Amygdala (tissue), 56 donors: ENCODE results near the gene RNFT2.

ENCODE experiments used
- DNase-seq, 56 donors: peaks; one replicate each; lab custom pipeline; 2025; lab: John Stamatoyannopoulos, UW

Gene RNFT2

DNA sequence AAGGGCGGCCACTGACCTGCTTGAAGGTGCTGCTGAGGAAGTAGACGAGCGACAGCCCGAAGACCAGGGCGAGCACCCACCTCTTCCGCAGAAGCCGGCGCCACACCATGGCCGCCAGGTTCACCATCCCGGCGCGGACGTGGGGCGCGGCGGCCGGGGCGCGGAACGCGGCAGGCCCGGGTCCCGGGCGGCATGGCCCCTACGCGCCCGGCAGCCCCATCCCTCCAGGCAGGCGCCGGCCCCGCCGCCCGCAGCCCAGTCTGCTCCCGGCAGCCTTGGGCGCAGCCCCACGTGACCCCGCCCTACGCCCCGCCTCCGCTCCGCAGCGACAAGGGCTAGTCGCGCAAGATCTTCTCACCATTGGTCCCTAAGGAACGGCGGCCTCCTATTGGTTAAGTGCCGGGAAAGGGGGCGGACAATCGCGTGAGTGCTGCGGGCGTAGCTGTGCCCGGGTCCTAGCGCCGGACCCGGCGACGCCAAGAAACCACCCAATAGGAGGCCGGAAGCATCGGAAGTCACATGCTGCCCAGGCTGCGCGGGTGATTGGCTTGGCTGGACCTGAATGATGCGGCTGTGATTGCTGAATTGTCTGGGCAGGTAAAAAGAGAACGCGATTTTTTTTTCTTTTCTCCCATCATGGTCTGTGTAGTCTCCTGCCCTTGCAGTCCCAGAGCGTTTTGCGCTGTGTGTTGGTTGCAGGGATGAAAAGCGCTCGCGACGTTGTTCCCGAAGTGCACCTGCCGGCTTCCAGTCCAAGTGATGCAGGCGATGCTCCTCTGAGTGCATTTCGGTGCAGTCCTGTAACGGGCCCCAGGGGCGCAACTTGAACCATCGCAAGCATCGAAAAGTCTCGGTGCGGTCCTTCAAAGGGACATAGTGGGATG lies at the start of gene RNFT2, which contains the start of gene SPRING1:
Gene RNFT2, plus strand, starts transcription at position 542 of the 884 bp plus-strand sequence. CDS start 2,183 bp downstream, outside the sequence.
Gene SPRING1, minus strand, starts transcription at position 296 of the 884 bp plus-strand sequence. Its CDS starts 169 bp downstream, at position 127.
- DNase-seq, result peak; percentile 82 to 100 (median 99)

DNA sequence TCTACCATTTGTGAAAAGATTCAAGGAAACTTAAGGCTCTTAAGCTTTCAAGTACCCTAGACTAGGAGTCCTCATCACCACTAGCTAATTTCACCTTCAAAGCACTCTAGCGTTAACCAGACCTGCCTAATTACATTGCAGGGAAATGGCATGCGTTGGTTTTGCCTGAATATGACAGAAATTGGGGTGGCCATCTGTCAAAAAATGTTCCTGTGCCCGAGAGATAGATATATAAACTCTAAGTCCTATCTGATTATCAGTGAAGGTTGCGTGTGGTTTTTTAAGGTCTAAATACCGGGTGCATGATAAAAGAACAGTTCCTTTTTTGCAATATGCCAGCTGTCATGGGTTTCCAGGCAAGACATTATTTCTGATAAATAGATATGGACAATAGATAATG lies 48.6 kb upstream of the RNFT2 start:
- no peak for DNase-seq

DNA sequence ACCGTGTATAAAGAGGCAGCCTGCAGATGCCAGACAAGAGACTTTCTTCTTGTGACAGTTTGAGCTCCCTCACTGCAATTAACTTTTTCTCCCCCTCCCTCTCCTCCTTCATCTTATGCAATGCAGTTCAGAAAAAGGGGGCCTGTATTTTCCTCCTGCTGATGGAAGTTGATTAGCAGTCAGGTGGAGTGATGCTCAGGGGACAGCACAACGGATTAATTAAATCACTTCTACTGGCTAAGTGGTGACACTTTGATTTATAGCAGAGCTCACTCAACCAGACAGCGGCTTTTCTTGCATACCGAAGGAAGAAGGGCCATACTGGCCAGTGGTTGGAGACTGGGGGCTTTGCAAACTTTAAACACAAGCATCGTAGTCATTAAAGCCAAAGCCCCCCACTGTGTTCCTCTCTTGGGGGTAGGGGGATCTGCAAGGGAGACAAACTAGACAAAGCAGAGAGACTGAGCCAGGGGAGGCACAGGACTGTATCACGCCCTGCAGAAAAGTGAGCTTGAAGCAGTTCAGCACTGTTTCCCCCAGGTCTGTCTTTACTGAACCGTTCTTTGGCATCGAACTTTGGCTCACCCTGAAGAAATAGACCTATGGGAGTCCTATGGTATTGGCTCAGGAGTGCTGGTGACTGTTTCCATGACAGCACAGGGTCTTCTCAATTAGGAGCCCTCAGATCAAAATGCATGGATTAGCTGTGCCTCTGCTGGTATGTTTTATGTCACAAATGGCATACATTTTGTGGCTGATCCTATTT lies 48.0 kb upstream of the RNFT2 start:
- no peak for DNase-seq

- no peak for DNase-seq
These were observed 46.9 kb upstream of the RNFT2 start for GRCh38 chr12:116691205-116691604.

GRCh38 chr12:116691636-116692035 lies 46.5 kb upstream of the RNFT2 start:
- DNase-seq, result no peak

DNA sequence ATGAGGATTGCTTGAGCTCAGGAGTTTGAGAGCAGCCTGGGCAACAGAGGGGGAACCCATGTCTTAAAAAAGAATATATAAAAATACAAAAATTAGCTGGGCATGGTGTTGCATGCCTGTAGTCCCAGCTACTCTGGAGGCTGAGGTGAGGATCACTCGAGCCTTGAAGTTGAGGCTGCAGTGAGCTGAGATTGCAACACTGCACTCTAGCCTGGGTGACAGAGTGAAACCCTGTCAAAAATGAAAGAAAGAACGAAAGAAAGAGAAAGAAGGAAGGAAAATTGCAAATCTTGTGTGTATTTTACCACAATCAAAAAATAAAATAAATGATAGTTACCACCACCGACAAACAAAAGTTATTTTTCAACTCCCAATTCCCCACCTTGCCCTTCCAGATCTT lies 45.5 kb upstream of the RNFT2 start:
- no peak for DNase-seq

GRCh38 chr12:116693286-116694227 lies 44.6 kb upstream of the RNFT2 start:
- peak in 1 of 56 donors; percentile 41 for DNase-seq

- DNase-seq, result no peak
These were observed 43.3 kb upstream of the RNFT2 start for GRCh38 chr12:116694653-116695463.

- DNase-seq, result no peak
These were observed 42.7 kb upstream of the RNFT2 start for GRCh38 chr12:116695464-116695725.

DNA sequence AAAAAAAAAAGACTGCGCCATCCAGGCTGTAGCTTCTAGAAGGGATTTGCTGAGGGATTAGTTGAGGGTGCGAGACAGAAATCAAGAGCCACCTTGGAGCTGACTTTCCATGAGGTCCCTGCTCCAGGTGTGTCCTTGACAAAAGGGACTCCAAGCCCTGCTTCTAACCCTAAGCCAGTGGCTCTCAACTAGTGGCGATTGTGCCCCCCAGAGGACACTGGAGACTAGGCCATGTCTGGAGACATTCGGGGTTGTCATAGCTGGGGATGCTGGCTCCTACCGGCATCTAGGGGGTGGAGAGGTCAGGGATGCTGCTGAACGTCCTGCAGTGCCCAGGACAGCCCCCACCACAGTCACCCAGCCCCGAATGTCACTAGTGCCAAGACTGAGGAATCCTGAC lies 40.8 kb upstream of the RNFT2 start:
- DNase-seq, result peak in 3 of 56 donors; percentile 10 to 17 (median 16)

- DNase-seq, result no peak
These were observed 40.4 kb upstream of the RNFT2 start for GRCh38 chr12:116697716-116698115.

DNA sequence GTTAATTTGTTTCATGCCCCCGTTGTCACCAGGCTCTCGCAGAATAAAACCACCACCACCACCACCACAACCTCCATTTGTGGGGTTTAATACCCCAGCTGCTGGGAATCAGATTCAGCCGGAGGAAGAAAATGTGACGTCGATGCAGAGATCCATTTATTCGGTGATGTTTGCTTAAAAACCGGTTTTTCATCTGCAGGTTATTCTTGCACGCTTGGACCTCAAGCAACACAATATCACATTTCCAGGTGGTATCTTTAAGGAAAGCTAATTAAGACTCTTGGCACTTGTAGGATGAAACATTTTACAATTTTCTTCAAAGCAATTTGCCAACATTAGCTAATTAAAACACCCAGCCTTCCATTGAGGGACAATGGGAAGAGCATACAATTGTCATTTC lies 40.0 kb upstream of the RNFT2 start:
- no peak for DNase-seq

DNA sequence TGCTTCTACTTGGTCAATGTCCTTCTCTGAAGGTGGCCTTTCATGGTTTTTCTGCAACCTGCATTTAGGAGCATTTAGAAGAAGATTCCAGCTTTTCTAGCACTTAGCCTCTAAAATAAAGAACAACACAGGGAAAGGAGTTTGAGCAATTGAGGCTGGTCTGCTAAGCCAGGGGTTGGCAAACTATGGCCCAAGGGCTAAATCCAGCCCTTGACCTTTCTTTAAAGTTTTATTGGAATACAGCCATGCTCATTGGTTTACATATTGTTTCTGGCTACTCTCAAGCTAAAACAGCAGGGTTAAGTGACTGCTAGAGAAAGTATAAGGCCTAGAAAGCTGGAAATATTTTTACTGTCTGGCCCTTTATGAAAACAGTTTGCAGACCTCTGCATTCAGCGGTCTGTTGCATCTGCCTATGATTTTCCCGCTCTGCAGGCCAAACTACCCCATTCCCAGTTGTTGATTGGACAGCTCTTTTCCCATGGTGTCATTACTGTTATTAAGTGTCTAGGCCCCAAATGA lies 39.5 kb upstream of the RNFT2 start:
- no peak for DNase-seq

GRCh38 chr12:116700066-116700465 lies 38.0 kb upstream of the RNFT2 start:
- no peak for DNase-seq

DNA sequence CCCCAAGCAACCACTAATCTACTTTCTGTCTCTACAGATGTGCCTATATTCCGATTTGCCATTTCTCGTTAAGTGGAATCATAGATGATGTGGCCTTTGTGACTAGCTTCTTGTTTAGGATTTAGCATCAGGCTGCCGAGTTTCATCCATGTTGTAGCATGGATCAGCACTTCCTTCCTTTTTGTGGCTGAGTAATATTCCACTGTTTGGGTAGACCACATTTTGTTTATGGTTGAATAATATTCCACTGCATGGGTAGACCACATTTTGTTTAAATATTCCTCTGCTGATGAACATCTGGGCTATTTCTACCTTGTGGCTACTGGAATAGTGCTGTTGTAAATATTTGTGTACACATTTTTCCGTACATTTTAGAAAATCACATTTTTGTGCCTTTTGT lies 36.7 kb upstream of the RNFT2 start:
- no peak for DNase-seq

DNA sequence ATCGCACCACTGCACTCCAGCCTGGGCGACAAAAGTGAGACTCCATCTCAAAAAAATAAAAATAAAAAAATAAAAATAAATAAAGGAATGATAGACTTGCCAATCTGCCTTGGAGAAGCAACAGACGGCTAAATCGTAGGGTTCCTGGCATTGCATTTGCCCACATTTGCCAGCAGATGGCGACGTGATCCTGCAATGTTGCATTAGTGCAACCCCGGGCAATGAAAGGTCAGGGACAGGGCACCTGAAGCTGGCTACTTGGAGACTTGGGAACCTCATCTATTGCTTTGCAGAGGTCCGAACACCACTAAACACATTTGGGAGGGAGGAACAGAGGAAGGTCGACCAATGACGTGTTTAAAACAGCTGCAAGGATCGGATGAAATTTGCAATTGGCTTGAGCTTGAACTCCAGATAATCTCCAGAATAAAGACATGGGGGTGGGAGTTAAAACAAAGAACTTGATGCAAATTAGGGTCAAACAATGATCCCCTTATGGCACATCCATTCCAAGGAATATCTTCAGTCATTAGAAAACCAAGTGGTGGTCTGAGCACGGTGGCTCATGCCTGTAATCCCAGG lies 34.8 kb upstream of the RNFT2 start:
- DNase-seq, result peak in 45 of 56 donors; percentile 8 to 84 (median 46)

DNA sequence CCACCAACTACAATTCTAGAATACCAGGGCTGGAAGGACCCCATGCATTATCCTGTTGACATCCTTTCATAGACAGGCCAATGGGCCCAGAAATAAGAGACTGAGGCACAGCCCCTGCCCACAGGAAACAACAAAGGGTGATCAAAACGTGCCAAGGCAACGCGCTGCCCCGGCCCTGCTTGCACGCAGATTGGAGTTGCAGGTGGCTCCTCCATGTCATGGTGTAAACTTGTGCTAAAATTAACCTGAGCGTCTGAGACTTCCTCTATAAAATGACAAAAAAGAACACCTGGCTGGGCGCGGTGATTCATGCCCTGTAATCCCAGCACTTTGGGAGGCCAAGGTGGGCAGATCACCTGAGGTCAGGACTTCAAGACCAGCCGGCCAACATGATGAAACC lies 30.4 kb upstream of the RNFT2 start:
- no peak for DNase-seq

- peak in 53 of 56 donors; percentile 30 to 94 (median 75) for DNase-seq
These were observed 29.0 kb upstream of the RNFT2 start for GRCh38 chr12:116708826-116709756.
